NCI-H1930 (cell line): ENCODE results near the gene TAPT1.
"Not testable (repeated sequence)": the region's sequence is repeated elsewhere in the genome, so short reads cannot be mapped to it uniquely, and the experiment has no call there.

Experiments used
- DNase-seq, 2 experiments: peaks; one replicate each; lab custom pipeline; 2025; lab: John Stamatoyannopoulos, UW

The TAPT1 gene

GRCh38 chr4:16225863-16226815, at the start of gene TAPT1:
Gene TAPT1 (minus strand): TSS chr4:16226471. CDS start chr4:16226457, 14 bp downstream.
- peak; percentile 54 to 78 for DNase-seq

- no peak for DNase-seq
These were observed 45.1 kb upstream of the TAPT1 start for GRCh38 chr4:16271411-16271810.

GRCh38 chr4:16270454-16271328, 44.4 kb upstream of the TAPT1 start:
- no peak for DNase-seq

- not testable (repeated sequence) for DNase-seq
These were observed 43.6 kb upstream of the TAPT1 start for GRCh38 chr4:16269742-16270453.

GRCh38 chr4:16269240-16269639, 43.0 kb upstream of the TAPT1 start:
- no peak for DNase-seq

GRCh38 chr4:16268290-16268689, 42.0 kb upstream of the TAPT1 start:
- DNase-seq: no peak

- DNase-seq: no peak
These were observed 41.4 kb upstream of the TAPT1 start for GRCh38 chr4:16267639-16268038.

GRCh38 chr4:16265820-16266219, 39.5 kb upstream of the TAPT1 start:
- DNase-seq: no peak

GRCh38 chr4:16264798-16265197, 38.5 kb upstream of the TAPT1 start:
- peak in 1 of 2 experiments; percentile 33 for DNase-seq

GRCh38 chr4:16263056-16263455, 36.8 kb upstream of the TAPT1 start:
- DNase-seq: no peak

- no peak for DNase-seq
These were observed 35.9 kb upstream of the TAPT1 start for GRCh38 chr4:16262188-16262587.

GRCh38 chr4:16261313-16261878, 35.1 kb upstream of the TAPT1 start:
- no peak for DNase-seq

- peak in 1 of 2 experiments; percentile 10 for DNase-seq
These were observed 33.6 kb upstream of the TAPT1 start for GRCh38 chr4:16259889-16260246.

- DNase-seq: no peak
These were observed 33.1 kb upstream of the TAPT1 start for GRCh38 chr4:16259241-16259888.

GRCh38 chr4:16257611-16258010, 31.3 kb upstream of the TAPT1 start:
- DNase-seq: no peak

- DNase-seq: no peak
These were observed 30.1 kb upstream of the TAPT1 start for GRCh38 chr4:16256343-16256742.

GRCh38 chr4:16255730-16256129, 29.5 kb upstream of the TAPT1 start:
- DNase-seq: no peak

GRCh38 chr4:16253127-16253960, 27.1 kb upstream of the TAPT1 start:
- DNase-seq: no peak

GRCh38 chr4:16250661-16251365, 24.5 kb upstream of the TAPT1 start:
- DNase-seq: no peak

GRCh38 chr4:16248605-16249004, 22.3 kb upstream of the TAPT1 start:
- DNase-seq: no peak
